HG03558 (cell line): ENCODE results near the gene LRRC18.

Source experiments
- ATAC-seq: cut with Tn5 transposase; IDR thresholded peaks from one replicate; pipeline ENCODE4 v1.9.1; 2021; ENCODE audit warnings: moderate number of reproducible peaks; ENCODE audit not compliant: unreplicated experiment; ENCODE audit errors: extremely low read depth

The LRRC18 gene

GRCh38 chr10:48923748-48924147 is 15.9 kb downstream of the LRRC18 start:
- ATAC-seq = no peak

GRCh38 chr10:48913674-48914073 is 26.0 kb downstream of the LRRC18 start:
- no peak for ATAC-seq

- ATAC-seq = no peak
These were observed 29.1 kb downstream of the LRRC18 start for GRCh38 chr10:48910548-48910947.

- ATAC-seq = no peak
These were observed 31.9 kb downstream of the LRRC18 start for GRCh38 chr10:48907730-48908129.

DNA sequence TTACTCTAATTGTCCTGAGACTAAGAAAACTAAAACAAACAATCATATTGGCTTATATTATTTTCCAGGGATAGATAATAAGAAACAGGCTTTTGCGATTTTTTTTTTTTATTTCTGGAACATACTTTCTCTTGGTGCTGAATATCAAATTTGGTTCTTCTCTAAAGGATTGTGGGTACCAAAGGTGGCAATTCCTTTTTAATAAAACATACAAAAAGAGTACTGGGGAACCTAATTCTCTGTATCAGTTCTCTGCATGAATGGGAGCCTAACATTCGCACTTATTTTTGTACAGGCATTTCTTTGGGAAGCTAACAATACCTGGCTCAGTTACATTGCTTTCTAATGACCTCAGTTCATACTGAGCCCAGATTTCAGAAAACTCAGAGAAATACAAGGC is 32.8 kb downstream of the LRRC18 start:
- ATAC-seq = no peak

- no peak for ATAC-seq
These were observed 34.3 kb downstream of the LRRC18 start for GRCh38 chr10:48905311-48905710.

DNA sequence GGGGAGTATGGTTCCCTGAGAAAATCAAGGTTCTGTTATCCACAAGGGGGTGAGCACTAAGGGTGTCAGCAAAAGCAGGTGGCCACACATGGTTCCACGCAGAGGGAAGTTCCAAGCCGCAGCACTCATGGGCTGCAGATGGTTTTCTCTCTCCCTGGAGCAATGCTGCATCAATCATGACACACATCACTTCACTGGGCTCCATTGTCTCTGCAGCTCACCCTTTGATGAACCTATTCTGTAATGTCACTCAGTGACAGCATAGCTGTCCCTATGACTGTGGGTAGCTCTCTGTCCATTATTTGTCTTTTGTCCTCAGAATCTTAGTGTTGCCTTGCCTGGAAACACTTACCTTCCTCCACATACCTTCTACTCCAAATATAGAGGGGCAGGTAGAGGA is 34.8 kb downstream of the LRRC18 start:
- ATAC-seq = no peak

- no peak for ATAC-seq
These were observed 36.5 kb downstream of the LRRC18 start for GRCh38 chr10:48903151-48903550.

DNA sequence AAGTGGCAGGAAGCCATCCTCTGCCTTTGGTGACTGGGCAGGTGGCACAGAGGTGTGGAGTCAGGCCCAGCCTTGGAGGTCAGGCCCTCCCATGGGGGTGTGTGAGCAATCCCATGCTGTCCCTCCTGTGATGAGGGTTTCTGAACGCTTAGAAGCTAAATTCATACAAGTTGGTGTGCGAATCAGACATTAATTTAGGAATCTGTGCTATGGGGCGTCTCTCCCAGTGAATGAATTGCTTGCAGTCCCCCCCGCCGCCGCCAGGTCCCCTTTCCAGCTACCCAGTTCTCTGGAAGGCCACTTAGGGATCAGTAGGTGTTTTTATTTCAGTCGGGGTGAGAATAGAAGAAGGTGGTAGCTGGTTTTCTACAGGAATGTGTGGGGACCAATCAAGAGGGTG is 37.5 kb downstream of the LRRC18 start:
- ATAC-seq = no peak

DNA sequence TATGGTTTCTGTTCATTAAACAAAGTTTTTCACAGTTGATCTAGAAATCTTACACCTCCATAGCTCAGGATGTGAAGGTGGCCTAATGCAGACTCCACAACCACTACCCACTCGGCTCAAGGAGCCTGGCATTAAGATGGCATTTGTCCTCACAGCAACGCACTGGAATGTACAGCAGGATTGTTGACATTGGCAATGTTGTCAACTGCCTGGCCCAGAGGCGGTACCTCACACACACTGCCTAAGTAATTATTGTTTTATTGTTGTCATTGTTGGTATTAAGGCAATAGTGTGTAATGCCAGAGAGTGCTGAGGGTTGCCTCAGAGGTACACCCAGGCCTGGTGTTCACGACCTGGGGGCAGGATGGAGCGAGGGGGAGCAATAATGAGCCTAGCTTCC is 38.3 kb downstream of the LRRC18 start:
- ATAC-seq = no peak

DNA sequence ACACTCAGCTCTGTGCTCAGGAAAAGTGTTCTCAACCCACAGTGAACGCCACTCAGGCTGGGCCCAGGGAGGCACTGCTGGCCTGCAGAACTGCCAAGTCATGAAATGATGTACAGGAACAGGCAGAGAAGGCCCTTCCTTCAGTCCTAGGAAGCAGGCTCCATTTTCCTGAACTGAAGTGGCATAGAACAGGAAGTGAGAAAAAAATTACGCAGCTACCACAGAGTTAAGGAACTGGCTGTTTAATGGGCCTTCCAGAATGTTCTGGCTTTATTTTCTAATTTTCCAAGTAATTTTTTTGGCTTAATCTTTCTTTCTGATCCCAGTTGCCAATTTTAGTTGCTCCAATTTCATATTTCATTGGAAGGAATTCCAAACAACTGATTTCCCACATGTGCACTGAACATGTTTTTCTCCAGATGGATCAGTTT is 39.3 kb downstream of the LRRC18 start:
- no peak for ATAC-seq

DNA sequence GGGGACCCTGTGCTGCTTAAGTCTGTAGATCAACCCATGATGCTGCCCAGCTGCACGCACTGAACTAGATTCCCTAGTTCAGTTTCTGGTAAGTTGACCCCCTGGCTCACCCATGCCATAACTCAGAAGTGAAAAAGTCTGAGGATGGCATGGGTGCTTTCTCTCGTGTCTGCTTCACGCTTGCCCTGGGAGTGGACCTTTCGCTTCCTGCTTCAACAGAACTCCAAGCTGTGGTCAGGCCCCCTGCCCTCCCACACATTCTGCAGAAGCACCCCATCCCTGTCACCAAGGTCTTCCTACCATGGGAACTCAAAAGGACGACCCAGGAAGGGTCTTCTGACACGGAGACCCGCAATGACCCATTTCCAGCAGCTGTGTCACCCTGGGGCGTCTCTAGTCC is 39.9 kb downstream of the LRRC18 start:
- ATAC-seq = no peak

DNA sequence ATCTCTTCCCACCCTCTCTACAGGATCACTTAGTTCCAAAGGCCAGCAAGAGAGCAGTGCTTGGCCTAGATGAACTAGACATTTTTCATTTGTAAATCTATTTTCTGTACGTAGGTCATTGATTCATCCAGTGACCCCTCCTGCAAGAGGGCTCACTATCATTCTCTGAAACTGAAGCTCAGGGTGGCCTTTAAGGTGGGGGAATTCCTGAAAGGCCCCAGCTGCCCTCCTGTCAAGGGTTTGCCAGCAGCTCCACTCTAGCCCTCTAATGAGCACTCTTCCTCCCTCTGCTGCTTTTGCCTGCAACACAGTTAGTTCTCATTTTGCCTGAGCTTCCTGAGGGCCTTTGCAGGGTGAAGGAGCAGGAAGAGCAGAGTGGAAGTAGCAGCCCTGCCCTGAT is 41.2 kb downstream of the LRRC18 start:
- ATAC-seq = no peak

DNA sequence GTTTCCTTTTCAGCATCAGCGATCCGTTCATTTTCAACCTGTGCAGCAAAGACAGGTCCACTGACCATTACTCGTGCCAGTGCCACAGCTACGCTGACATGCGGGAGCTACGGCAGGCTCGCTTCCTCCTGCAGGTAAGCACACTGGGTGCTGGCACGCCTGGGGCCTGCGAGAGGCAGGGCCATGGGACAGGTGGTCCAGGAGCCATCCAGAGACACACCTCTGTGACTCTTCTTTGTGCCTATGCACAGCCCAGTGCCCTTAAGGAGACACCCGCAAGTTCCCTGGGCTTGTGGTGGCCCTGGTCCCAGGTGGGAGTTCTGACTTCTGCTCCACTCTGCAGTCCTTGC is 42.2 kb downstream of the LRRC18 start:
- no peak for ATAC-seq

GRCh38 chr10:48896756-48897440 is 42.7 kb downstream of the LRRC18 start:
- no peak for ATAC-seq

GRCh38 chr10:48895803-48896195 is 43.8 kb downstream of the LRRC18 start:
- ATAC-seq = no peak

- ATAC-seq = no peak
These were observed 44.5 kb downstream of the LRRC18 start for GRCh38 chr10:48894911-48895802.

- ATAC-seq = no peak
These were observed 48.5 kb downstream of the LRRC18 start for GRCh38 chr10:48890888-48891850.

DNA sequence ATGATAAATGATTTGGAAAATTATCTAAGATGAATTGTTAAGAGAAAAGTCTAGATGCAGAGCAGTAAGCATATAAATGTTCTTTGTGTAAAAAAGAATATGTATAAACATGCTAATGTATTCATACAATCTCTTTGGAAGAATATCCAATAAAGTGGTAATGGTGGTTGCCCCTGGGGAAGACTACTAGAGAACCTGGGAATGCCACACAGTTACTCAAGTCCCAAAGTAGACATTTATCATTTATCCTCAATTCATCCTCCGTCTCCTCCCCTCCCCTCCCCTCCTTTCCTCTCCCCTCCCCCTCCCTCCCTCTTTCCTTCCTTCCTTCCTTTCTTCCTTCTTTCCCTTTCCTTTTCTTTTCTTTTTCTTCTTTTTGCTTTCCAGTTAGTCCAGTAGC is 51.7 kb downstream of the LRRC18 start:
- no peak for ATAC-seq

DNA sequence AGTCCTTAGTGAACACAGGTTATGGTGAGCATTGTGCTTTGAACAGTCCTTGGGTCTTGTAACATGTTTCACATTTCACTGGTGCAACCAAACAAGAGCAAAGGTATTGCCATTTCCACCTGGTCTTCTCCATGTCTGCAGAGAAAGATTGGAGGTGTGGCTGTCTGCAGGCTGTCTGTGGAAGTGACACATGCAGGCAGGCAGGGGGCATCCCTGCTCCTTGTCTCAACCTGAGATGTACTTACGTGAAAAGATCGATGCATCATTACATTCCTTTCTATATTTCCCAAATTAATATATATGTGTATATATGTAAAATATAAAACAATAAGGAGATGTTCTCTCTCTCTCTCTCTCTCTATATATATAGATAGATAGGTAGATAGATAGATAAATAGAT is 54.3 kb downstream of the LRRC18 start:
- no peak for ATAC-seq
